CD4-positive, alpha-beta T cell treated with Interleukin-17A for 4 hours (primary cell): ENCODE data around the gene TRMT2A.
A peak's percentile ranks its signal among the peaks of the same experiment; 100 is the strongest.

ENCODE experiments used
- DNase-seq: peaks from one replicate; pipeline ENCODE4 v3.0.0-alpha.2; 2020; ENCODE audit warnings: mixed read lengths

Gene TRMT2A

DNA sequence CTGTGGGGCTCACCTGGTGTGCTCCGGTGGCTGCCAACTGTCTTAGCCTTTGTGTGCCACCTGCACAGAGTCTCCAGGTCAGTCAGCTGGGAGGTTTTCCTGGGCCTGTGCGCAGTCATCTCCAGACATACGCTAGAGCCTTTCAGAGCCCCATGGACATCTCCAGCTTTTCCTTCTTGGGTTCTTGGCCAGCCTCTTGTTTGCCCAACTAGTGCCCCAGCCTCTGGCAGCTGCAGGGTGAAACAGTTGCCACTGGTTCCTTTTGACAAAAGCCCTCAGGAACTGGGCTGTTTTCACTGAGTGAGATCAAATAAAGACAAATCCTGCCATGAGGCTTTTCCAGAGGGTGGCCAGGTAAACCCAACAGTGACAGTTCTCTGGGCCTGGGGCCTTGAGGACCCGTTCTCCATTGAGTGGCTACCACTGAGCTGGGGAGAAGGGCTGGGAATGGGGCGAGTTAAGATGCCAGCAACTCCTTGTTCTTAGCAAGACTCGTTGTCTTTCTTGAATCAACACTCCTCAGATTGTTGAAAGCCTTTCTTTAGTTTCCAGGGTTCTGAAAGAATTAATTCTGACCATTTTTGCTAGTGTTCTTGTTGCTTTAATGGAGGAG lies 17.8 kb downstream of the TRMT2A start:
- DNase-seq, result no peak

DNA sequence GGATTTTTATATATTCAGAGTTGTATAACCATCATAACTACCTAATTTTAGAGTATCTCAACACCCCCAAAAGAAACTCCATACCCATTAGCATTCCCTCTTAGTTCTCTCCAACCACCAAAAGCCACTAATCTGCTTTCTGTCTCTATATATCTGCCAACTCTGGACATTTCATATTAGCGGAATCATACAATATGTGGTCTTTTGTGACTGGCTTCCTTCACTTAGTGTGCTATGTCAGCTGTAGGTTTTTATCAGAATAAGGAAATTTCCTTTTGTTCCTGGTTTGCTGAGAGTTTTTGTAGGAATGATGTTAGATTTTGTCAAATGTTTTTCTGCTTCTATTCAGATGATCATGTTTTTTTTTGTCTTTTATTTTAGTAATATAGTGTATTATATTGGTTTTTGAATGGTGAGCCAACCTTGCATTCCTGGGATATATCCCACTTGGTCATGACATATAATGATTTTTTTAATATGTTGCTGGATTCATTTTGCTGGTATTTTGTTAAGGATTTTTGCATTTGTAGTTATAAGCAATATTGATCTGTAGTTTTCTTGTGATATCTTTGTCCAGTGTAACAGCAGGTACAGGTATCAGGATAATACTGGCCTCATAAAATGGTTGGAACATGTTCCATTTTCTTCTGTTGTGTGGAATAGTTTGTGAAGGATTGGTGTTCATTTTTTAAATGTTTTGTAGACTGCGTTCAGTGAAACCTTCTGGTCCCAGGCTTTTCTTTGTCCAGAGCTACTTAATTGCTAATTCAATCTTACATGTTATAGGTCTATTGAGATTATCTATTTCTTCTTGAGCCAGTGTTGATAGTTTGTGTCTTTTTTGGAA lies 20.2 kb downstream of the TRMT2A start:
- DNase-seq, result no peak

DNA sequence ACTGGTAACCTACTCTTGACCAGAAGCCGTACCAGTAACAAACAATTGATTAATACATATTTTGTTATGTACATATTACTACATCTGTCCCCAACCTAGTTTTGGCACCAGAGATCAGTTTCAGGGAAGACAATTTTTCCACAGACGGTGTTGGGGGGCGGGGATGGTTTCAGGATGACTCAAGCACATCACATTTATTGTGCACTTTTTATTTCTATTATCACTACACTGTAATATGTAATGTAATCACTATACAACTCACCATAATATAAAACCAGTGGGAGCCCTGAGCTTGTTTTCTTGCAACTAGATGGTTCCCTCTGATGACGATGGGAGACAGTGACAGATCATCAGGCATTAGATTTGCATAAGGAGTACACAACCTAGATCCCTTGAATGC lies 21.5 kb downstream of the TRMT2A start:
- no peak for DNase-seq

DNA sequence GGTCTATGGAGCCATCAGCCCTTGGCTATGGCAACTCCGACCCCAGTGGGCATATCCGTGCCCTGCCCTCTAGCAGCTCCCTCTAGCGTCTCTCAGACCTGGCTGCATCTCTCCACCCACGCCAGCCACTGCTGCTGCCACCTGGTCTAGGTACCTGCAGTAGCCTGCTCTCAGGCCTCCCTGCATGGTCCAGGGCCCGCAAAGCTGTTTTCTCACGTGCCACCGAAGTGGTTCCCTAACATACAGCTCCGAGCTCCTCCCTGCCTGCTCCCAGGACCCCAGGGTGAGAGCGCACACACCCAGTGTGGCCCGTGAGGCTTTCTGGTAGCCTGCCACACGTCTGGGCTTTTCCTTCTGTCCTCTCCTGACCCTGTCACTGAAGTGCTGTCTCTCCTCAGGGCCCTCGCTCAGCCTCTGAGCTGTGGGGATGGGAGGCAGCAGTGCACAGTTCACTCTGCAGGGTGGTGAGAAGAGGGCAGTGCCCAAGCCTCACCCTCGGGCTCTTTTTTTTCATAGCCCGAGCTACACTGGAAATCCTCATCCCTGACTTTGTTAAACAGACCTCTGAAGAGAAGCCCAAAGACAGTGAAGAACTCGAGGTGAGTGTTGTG lies 22.7 kb downstream of the TRMT2A start:
- DNase-seq, result no peak

DNA sequence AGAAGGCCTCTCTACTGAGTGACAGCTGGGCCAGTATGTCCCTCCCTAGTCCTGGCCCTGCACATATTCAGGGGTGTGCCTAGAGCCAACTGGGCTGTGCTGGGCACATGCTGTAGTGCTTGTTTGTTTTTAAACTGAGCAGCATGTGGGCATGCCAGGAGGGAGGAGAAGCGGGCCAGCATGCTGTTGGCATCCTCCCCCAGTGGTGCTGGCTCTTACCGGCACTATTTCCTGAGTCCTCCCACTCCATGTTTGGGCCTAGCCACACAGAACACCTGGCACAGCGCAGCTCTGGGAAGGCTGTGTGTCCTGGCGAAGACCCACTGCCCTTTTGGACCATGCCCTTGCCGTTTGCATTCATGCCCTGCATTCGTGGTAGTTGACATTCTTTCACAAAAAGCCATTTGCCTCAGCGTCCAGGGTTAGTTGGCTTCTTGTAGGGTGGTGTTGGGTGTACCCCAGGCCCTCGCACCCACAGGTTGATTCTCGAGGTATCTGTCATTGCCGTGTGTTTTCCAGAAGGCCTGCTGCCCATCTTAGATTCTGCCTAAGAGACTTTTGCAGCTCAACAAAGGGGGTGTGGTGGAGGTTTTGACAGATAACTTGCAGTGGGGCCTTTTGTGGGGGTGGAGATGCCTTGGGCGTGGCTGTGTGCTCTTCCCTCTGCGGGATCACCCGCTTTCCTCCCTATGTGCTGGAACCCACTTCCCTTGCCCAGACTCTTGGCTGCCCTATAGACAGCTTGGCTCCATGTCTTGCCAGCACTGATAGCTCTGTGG lies 23.4 kb downstream of the TRMT2A start:
- DNase-seq, result no peak

DNA sequence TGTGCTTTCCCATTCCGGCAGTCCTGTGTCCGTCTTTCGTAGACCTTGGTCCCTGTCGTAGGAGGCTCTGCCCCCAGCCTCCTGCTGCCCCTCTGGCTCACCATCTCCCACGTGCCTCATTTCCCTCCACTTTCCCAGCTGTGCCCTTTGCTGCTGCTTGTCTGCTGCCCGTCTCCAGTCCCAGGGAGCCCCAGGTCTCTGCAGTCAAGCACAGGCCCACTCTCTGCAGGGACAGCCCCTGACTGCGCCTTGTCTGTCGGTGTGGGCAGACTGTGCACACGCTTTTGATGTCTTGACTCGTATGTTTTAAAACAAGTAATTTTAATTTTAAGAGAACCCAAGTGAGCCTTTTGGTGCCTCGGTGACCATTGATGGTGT lies 24.6 kb downstream of the TRMT2A start:
- DNase-seq, result no peak

DNA sequence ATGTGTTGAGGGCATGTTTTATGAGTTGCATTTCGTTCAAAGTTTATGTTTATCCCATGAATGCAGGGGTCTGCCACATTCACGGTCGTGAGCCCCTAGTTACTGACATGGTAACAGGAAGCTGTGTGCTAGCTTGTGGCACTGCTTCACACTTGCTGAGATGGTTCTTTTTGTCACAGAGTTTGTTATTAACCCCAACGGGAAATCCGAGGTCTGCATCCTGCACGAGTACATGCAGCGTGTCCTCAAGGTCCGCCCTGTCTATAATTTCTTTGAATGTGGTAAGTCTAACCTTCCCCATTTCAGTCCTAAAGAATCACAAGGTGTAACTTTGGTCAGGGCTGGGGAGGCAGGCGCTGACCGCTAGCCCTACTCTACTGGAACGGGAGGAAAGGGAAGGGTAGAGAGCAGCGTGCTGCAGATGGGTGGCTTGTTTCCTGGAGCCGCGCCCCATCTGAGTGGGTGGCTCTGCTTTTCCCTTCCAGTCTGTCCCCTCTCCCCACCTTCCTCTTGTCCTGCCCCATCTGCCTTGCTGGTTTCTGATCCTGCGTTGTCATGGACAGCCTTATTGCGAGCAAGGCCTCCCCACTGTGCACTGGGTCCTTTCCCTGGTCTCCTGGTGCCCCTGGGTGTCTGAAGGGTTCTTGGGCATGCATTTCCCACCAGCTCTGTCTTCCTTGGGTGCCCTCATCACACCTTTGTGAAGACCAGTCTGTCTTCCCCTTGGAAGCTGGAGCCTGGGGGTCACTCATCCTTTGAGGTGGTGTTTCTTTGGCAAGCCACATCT lies 25.1 kb downstream of the TRMT2A start:
- DNase-seq, result no peak

DNA sequence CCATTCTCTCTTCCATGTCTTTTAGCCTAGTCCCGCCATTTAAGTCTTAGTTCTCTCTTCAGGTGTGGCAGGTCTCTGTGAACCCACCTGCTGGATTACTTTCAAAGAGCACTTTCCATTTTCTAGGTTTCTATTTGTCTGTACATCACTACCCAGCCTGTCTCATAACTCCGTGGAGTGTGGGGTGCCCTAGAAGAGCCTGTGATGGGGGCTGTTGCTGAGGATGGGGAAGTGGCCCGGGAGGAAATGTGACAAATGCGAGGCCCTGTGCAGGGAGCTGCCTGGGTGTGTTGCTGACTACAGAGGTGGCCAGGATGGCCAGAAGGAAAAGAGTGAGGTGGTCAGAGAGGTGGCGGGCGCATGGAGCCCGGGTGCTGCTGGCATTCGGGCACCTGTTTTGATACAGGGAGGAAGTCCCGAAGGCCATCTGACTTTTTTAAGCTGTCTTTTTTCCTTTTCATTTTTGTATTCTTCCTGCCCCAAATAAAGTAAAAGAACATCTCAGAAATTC lies 26.2 kb downstream of the TRMT2A start:
- DNase-seq, result no peak

DNA sequence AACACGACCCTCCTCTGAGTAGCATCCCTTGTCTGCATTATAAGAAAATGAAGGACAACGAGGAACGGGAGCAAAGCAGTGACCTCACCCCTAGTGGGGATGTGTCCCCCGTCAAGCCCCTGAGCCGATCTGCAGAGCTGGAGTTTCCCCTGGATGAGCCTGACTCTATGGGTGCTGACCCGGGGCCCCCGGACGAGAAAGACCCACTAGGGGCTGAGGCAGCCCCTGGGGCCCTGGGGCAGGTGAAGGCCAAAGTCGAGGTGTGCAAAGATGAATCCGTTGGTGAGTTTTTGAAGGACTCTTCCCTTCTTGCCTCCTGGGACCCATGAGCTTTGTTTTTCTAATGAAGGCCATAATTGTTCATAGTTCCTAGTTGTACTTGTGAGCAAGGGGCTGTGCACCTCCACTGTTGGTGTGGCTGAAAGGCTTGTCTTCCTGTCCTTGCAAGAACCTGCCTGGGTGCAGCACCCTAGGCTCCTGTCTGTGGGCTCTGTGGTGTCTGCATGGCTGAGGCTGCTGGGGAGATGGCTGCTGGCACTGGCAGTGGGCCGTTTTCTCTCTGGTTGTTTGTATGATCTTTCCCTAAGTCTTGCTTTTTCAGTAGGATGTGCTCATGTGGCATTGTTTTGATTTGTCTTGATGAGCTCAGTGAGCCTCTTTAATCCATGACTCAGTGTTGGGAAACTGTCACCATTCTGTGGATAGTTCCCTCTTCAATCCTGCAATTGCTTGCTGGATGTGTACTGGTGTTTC lies 26.9 kb downstream of the TRMT2A start:
- DNase-seq, result no peak

DNA sequence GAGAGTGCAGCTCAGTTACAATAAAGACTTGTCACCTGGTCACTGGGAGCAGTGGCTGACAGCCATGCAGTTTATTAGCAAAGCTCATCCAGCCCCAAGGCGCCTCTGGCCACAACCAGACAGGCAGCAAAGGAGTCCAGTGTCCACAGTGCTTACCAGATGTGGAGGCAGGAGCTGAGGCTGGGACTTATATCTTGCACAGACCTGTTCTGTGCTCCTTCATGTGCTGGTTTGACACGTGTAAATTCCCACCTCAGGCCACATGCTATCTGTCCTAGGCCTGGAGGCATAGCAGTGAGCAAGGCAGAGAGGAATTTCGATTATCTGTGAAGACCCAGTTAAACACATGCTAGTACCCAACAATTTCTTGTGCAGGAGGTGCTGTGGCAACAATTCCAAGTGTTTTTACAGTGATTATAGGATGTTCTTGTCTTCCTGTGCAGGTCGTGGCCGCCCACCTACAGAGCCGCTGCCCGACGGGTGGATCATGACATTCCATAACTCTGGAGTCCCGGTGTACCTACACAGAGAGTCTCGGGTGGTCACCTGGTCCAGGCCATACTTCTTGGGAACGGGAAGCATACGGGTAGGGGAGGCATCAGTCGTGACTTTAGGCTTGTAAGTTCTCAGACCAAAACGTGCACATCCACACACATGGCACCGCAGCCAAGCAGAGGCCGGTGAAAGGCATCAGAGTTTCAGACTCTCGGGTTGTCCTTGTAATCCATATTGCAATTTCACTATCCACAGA lies 27.6 kb downstream of the TRMT2A start:
- no peak for DNase-seq

DNA sequence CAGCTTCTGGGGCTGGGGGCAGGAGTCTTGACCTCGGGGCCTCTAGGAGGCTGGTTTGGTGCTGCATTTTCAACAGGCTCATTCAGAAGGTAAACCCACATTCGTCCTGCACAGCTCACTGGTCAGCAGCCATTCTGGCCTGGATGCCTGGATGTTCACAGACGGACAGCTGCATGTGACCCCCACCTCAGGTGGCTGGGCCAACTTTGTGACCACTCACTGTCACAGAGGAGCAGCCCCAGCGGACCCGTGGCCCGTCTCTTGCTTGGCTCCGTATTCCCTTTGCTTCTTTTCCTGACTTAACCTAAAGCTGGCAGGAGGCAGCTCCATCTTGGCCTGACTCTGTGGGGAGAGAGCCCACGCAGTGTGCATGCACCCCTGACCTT lies 28.8 kb downstream of the TRMT2A start:
- no peak for DNase-seq

DNA sequence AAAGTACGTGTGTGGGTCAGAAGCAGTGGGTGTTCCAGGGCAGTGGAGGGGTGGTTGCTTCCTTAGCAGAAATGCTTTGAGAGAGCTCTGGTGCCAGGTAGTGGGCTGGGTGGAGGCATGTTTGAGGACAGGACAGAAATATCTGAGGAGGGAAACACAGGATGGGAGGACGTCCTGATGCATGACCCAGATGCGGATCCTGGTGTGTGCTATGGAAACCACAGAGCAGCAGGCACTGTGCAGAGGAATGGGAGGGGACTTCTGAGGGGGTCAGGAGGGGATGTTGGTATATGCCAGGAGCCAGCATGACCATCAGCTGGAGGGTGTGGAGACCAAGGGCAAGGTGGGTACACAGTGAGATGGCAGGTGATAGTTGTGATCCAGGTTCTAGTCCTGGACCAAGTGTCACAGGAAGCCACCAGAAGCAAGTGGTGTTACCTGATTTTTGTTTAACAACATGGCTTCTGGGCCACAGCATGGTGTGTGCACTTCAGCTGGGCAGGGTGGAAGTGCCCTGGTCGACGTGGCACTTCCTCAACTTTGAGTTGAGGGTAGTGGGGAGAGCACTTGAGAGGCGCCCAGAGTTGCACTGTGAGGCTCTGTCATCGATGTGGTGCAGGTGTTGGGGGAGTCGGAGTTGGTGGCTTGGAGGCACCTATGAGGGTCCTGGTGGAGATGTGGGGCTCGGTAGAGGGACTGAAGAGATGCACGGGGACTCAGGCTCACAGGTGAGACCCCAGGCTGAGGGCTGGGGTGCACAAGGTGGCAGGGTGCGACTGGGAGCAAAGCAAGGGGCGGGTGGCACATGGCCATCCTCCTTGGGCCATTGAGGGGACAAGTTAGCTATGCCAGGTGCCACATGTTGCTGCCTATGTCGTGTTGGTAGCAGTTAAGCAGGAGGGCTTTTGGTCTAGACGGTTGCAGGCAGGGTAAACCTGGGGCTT lies 29.4 kb downstream of the TRMT2A start:
- DNase-seq, result no peak

DNA sequence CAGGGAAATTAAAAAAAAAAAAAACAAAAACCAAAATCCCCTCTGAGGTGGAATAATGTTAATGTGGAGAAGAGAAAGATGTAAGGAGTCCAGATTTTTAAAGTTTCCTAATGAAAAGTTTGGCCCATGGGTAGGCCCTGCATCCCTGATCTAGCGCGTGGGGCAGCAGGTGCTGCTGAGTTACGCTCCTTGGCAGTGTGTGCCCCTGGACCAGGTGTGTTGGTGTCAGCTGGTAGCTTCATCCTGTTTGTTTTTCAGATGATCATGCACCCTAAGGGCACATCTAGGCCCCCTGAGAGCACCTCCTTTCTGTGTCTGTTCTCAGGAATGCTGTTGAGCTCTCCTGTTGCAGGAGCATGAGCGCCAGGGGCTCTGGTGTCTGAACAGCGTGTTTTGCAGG lies 30.3 kb downstream of the TRMT2A start:
- DNase-seq, result no peak

DNA sequence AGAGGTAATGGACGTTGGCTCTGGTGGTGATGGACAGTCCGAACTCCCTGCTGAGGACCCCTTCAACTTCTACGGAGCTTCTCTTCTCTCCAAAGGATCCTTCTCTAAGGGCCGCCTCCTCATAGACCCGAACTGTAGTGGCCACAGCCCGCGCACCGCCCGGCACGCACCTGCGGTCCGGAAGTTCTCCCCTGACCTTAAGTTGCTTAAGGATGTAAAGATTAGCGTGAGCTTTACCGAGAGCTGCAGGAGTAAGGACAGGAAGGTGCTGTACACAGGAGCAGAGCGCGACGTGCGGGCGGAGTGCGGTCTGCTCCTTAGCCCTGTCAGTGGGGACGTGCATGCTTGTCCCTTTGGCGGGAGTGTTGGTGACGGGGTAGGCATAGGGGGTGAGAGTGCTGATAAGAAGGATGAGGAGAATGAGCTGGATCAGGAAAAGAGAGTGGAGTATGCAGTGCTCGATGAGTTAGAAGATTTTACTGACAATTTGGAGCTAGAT lies 30.9 kb downstream of the TRMT2A start:
- no peak for DNase-seq

DNA sequence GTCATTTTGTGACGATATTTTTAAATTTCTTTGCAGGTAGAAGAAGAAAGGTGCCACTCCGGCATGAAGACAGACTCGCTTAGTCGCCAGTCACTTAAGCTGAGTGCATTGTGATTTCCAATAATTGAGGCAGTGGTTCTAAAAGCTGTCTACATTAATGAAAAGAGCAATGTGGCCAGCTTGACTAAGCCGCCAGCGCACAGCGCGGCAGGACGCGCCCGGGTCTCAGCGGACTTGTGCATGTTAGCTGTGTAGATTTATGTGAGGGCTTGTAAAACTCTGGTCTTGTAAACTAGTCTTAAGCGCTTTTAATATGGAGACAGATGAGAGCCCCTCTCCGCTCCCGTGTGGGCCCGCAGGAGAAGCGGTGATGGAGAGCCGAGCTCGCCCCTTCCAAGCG lies 31.4 kb downstream of the TRMT2A start:
- no peak for DNase-seq

DNA sequence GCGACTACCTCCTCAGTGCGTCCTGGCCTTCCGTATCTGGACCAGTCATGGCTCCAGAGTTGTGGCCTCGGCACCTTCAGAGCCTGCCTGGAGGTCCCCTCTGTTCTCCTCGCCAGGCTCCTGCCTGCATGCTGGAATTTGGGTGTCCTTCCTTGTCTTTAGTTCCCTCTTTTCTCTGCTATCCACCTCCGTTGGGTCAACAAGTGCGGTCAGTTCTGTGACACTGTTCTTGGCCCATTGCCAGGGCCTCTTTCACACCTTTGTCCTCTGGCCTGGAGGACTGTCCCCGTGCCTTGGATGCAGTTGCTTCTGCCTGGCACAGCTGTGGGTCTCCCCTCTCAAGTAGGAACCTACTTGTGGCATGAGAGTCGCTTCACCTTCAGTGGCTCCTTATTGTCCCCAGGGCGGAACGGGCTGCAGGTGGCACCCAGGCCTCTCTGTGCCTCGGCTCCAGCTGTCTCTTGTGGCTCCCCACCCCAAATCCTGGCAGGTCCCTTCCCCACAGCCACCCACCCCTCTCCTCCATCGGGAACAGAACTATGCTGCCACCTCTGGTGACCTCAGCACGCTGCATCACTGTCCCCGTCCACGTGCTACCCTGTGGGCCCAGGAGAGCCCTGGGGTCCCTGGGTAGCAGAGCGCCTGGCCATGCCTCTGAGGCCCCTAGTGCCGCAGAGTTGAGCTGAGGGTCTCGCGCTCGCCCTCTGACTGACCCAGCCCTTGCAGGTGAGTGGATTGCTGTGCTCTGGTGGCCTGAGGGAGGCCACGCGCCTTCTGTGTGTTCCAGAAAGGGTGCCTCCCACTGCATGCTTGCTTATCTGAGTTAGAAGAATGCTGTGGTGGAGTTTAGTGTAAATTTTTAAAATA lies 32.2 kb downstream of the TRMT2A start:
- DNase-seq, result peak; percentile 26

DNA sequence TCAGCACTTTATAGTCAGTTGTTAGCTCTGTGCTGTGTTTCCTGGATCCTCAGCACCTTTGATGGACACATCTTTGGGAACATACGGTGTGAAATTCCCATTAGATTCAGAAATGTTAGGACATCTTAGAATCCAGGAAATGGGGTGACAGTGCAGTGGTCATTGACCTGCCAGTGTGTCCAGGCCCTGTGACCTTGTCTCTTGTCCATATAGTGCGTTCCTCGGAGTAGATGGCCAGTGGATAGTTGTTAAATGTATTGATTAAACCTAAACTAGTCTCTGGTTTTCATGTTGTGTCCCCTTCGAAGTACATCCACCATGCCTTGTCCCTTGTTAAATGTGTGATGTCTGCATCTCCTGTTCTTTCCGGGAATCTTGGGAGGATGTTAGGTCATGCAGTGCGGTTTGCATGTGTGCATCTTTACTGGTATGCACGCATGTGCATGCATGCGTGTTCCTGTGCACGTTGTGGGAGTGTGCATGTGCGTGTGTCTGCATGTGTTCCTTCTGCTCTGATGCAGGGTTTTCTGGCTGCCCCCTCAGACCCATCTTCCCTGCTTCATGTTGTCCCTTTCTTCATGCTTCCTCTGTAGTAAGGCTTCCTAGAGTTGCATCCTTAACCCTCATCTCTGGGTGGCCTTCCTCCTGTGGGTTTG lies 33.0 kb downstream of the TRMT2A start:
- no peak for DNase-seq
